Prostate gland (tissue), 2 donors: Measurements from ENCODE around the gene NDUFB3. TPM values are rescaled to one million over a fixed set of nuclear protein-coding genes. Genes with fewer than 3 reads are reported as not detected.

Source experiments
- DNase-seq: peaks from one replicate; pipeline ENCODE4 v3.0.0-alpha.2; 2019; ENCODE audit warnings: low spot score
- H3K27ac ChIP-seq, 2 donors: fragments of 200-600 bp; sonication (generic); 2 replicates each; pipeline ENCODE4 v1.5.1; 2017 to 2019
- H3K27me3 ChIP-seq: fragments of 200-600 bp; sonication (generic); replicated peaks from 2 replicates; pipeline ENCODE4 v1.5.1; 2019; ENCODE audit not compliant: insufficient read depth
- H3K36me3 ChIP-seq, 2 donors: fragments of 200-600 bp; sonication (generic); 1 replicate in 1 of 2; 2 replicates in 1 of 2; pipeline versions ENCODE4 v1.5.1 to v1.8.1; 2017 to 2019
- H3K4me1 ChIP-seq: fragments of 200-600 bp; sonication (generic); replicated peaks from 2 replicates; pipeline ENCODE4 v1.5.1; 2019
- H3K4me3 ChIP-seq, 2 donors: fragments of 200-600 bp; sonication (generic); 2 replicates each; pipeline ENCODE4 v1.5.1; 2017 to 2019
- H3K9me3 ChIP-seq: fragments of 200-600 bp; sonication (generic); 2 replicates; pipeline ENCODE4 v1.5.1; 2017
- CTCF ChIP-seq, 4 experiments: fragments of 200-600 bp in 2 of 4; fragments of 450-650 bp in 2 of 4; sonication (generic) in 2 of 4; IDR thresholded peaks; 1 replicate in 3 of 4; 2 replicates in 1 of 4; pipeline ENCODE4 v1.5.1; 2016 to 2019; ENCODE audit warnings: antibody characterized with exemption in 4 of 4, mild to moderate bottlenecking in 2 of 4, moderate library complexity in 2 of 4
- POLR2A ChIP-seq: fragments of 450-650 bp; IDR thresholded peaks from one replicate; pipeline ENCODE4 v1.6.1; 2016; ENCODE audit warnings: antibody characterized with exemption, mild to moderate bottlenecking
- POLR2AphosphoS5 ChIP-seq: sonication (generic); formaldehyde crosslinking; IDR thresholded peaks from one replicate; pipeline ENCODE4 v1.6.1; 2017; ENCODE audit warnings: antibody characterized with exemption
- WGBS: methylation state at CpG from one replicate; pipeline ENCODE4 v1.1.5; 2018; 5-methylcytosine and 5-hydroxymethylcytosine counted together
- intact Hi-C: fragments of 100-400 bp; cut with DNase I; formaldehyde crosslinking; loops from one replicate; pipeline ENCODE4 v1.14.2; 2022
- total RNA-seq, 2 donors: library from RNA; depleted of rRNA; stranded (reverse); fragments of >200 nt; gene quantifications; one replicate each; pipeline ENCODE4 v1.1.0, GENCODE V29; 2016

NDUFB3 gene
- total RNA-seq, 2 donors from 2014 or later = 45.5 to 84.3 TPM

- Histone ChIP-seq H3K27ac (peak overlapping the region; percentile 84 to 87), H3K27me3 (no peaks in the 10 kb centered on the region), H3K4me3 (peak overlapping the region; percentile 81 to 90), H3K36me3 (no peaks in the 10 kb centered on the region), H3K9me3 (no peaks in the 10 kb centered on the region), H3K4me1 (peaks cover 5% of the 10 kb centered on the region)
- intact Hi-C loops = loop anchor here (2.0 kb wide), 1 partner anchor 108 kb away; the partner anchor contains the start of gene ORC2
- under 1% methylated on average over 21 of the region's 21 CpGs for WGBS
- peak; percentile 8 for DNase-seq
- TF ChIP-seq POLR2A (no peak), CTCF (IDR thresholded peaks at IDR 0.05) (no peak), POLR2AphosphoS5 (no peak)
Observed at GRCh38 chr2:201070948-201071478, 788 bp upstream of the NDUFB3 start.

GRCh38 chr2:201072201-201072530, 365 bp downstream of the NDUFB3 start:
- Histone ChIP-seq H3K36me3 (no peaks in the 10 kb centered on the region), H3K27ac (peak overlapping the region; percentile 84 to 87), H3K4me3 (peak overlapping the region; percentile 81 to 90), H3K4me1 (peaks cover 5% of the 10 kb centered on the region), H3K27me3 (no peaks in the 10 kb centered on the region), H3K9me3 (no peaks in the 10 kb centered on the region)
- WGBS = 3% methylated on average over 5 of the region's 5 CpGs
- intact Hi-C loops = no loop called here
- TF ChIP-seq POLR2AphosphoS5 = no peak
- TF ChIP-seq POLR2A = no peak
- no peak for TF ChIP-seq CTCF (IDR thresholded peaks at IDR 0.05)
- no peak for DNase-seq

GRCh38 chr2:201073071-201073470, 1.3 kb downstream of the NDUFB3 start:
- intact Hi-C loops = no loop called here
- no peak for DNase-seq
- Histone ChIP-seq H3K27me3 (no peaks in the 10 kb centered on the region), H3K9me3 (no peaks in the 10 kb centered on the region), H3K36me3 (no peaks in the 10 kb centered on the region), H3K27ac (no peak overlapping the region), H3K4me3 (no peak overlapping the region), H3K4me1 (no peaks in the 10 kb centered on the region)
- TF ChIP-seq CTCF (IDR thresholded peaks at IDR 0.05) (no peak), POLR2AphosphoS5 (no peak), POLR2A (no peak)
- 87% methylated on average over 1 of the region's 1 CpG for WGBS

- TF ChIP-seq POLR2AphosphoS5 (no peak), CTCF (IDR thresholded peaks at IDR 0.05) (no peak), POLR2A (no peak)
- Histone ChIP-seq H3K27me3 (no peaks in the 10 kb centered on the region), H3K4me3 (no peak overlapping the region), H3K9me3 (no peaks in the 10 kb centered on the region), H3K4me1 (no peaks in the 10 kb centered on the region), H3K27ac (no peak overlapping the region), H3K36me3 (no peaks in the 10 kb centered on the region)
- intact Hi-C loops = no loop called here
- 84% methylated on average over 7 of the region's 7 CpGs for WGBS
- no peak for DNase-seq
Observed at GRCh38 chr2:201074996-201075395, 3.2 kb downstream of the NDUFB3 start.

- 62% methylated on average over 2 of the region's 2 CpGs for WGBS
- no peaks in the 10 kb centered on the region for H3K9me3 ChIP-seq
- no peak overlapping the region for H3K4me3 ChIP-seq
- no peaks in the 10 kb centered on the region for H3K36me3 ChIP-seq
- no peak overlapping the region for H3K27ac ChIP-seq
- no peaks in the 10 kb centered on the region for H3K4me1 ChIP-seq
- no peaks in the 10 kb centered on the region for H3K27me3 ChIP-seq
- no peak for DNase-seq
- intact Hi-C loops = no loop called here
- TF ChIP-seq CTCF (IDR thresholded peaks at IDR 0.05) (no peak), POLR2A (no peak), POLR2AphosphoS5 (no peak)
Observed at GRCh38 chr2:201084863-201085262, 13.1 kb downstream of the NDUFB3 start.
